ENCODE measurements around the gene JAK1. TPM values are rescaled to one million over a fixed set of nuclear protein-coding genes. Genes with fewer than 3 reads are reported as not detected.

Gene JAK1
- total RNA-seq, 4 donors from 2014 or later, result 112 to 158 (median 135) TPM

DNA sequence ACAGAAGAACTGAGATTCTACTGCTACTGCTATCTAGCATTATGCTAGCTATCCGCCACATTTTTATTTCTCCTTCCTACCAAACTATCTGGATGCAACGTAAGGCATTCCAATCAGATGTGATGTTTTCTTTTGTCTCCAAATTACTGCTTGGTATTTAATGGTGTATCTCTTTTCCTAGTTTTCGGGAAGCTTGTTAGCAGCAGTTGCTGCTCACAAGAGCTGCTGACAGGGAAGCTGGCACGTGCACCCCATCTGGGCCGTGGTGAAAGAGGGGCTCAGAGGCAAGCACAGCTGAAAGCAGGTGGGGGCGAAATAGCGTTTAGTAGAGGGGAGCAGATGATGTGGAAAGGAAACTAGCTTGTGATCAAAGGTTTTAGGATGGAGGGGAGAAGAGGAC lies 57.3 kb downstream of the JAK1 start:
- no peaks in the 10 kb centered on the region for H3K9me3 ChIP-seq
- no peaks in the 10 kb centered on the region for H3K27me3 ChIP-seq
- intact Hi-C loops (cut with DNase I), result no loop called here
- no peak overlapping the region for H3K4me3 ChIP-seq
- 83% methylated on average over 7 of the region's 7 CpGs for WGBS
- TF ChIP-seq EP300 (IDR thresholded peaks at IDR 0.05) (no peak), POLR2A (IDR thresholded peaks at IDR 0.05; ENCODE audit: low read depth) (no peak), POLR2AphosphoS5 (IDR thresholded peaks at IDR 0.05) (no peak)
- TF ChIP-seq, protein P1, sequence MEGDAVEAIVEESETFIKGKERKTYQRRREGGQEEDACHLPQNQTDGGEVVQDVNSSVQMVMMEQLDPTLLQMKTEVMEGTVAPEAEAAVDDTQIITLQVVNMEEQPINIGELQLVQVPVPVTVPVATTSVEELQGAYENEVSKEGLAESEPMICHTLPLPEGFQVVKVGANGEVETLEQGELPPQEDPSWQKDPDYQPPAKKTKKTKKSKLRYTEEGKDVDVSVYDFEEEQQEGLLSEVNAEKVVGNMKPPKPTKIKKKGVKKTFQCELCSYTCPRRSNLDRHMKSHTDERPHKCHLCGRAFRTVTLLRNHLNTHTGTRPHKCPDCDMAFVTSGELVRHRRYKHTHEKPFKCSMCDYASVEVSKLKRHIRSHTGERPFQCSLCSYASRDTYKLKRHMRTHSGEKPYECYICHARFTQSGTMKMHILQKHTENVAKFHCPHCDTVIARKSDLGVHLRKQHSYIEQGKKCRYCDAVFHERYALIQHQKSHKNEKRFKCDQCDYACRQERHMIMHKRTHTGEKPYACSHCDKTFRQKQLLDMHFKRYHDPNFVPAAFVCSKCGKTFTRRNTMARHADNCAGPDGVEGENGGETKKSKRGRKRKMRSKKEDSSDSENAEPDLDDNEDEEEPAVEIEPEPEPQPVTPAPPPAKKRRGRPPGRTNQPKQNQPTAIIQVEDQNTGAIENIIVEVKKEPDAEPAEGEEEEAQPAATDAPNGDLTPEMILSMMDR (IDR thresholded peaks at IDR 0.05), result no peak
- DNase-seq (ENCODE audit: extremely low spot score), result no peak
- peaks cover 22 to 54% (median 46%) of the 10 kb centered on the region in 4 donors for H3K4me1 ChIP-seq
- H3K36me3 ChIP-seq, result no peaks in the 10 kb centered on the region
- no peak overlapping the region for H3K27ac ChIP-seq (replicated peaks in 1 of 4)

DNA sequence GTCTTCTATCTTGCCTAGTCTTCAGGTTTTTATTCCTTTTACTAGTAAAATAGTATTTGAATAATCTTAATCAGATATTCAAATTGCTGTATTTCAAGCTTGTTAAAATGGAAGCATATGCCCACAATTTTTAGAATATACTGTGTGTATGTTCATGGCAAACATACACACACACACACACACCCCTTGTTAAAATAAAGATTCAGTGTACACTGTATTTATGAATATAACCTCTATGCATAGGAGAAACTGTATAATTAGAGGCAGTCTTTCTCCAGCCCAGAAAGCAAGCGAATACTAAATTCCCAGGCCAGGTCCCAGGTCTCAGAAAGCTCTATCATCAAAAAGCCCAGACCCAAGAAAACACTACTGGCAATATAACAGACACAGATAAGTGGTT lies 57.8 kb downstream of the JAK1 start:
- intact Hi-C loops (cut with DNase I), result no loop called here
- no peak for DNase-seq (ENCODE audit: extremely low spot score)
- H3K27me3 ChIP-seq, result no peaks in the 10 kb centered on the region
- WGBS, result 82% methylated on average over 1 of the region's 1 CpG
- H3K9me3 ChIP-seq, result no peaks in the 10 kb centered on the region
- peaks cover 25 to 49% (median 41%) of the 10 kb centered on the region in 4 donors for H3K4me1 ChIP-seq
- no peak overlapping the region for H3K4me3 ChIP-seq
- TF ChIP-seq POLR2A (IDR thresholded peaks at IDR 0.05; ENCODE audit: low read depth) (no peak), EP300 (IDR thresholded peaks at IDR 0.05) (no peak), POLR2AphosphoS5 (IDR thresholded peaks at IDR 0.05) (no peak)
- TF ChIP-seq, protein P1 (IDR thresholded peaks at IDR 0.05), result no peak
- no peaks in the 10 kb centered on the region for H3K36me3 ChIP-seq
- H3K27ac ChIP-seq (replicated peaks in 1 of 4), result no peak overlapping the region

DNA sequence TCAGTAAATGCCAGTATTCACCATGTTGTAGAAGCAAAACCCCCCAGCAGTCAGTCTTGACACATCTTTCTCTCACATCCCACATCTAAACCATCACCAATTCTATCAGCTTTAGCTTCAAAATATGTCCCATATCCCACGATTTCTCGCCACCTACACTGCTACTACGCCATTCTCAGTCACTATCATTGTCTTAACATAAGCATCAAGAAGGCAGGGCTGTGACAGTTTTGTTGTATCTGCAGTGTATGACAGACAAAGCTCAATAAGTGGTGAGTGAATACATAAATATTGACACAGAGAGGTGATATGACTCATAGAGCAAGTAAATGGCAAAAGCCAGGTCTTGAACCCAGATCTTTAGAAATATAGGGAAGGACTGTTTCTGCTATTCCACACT lies 59.9 kb downstream of the JAK1 start:
- no peaks in the 10 kb centered on the region for H3K36me3 ChIP-seq
- H3K9me3 ChIP-seq, result no peaks in the 10 kb centered on the region
- 96% methylated on average over 3 of the region's 3 CpGs for WGBS
- H3K4me1 ChIP-seq, result peaks cover 21 to 31% (median 24%) of the 10 kb centered on the region in 4 donors
- no peak overlapping the region for H3K4me3 ChIP-seq
- no peak overlapping the region for H3K27ac ChIP-seq (replicated peaks in 1 of 4)
- no peaks in the 10 kb centered on the region for H3K27me3 ChIP-seq
- intact Hi-C loops (cut with DNase I), result no loop called here
- TF ChIP-seq EP300 (IDR thresholded peaks at IDR 0.05) (no peak), POLR2A (IDR thresholded peaks at IDR 0.05; ENCODE audit: low read depth) (no peak)
- no peak for DNase-seq (ENCODE audit: extremely low spot score)

DNA sequence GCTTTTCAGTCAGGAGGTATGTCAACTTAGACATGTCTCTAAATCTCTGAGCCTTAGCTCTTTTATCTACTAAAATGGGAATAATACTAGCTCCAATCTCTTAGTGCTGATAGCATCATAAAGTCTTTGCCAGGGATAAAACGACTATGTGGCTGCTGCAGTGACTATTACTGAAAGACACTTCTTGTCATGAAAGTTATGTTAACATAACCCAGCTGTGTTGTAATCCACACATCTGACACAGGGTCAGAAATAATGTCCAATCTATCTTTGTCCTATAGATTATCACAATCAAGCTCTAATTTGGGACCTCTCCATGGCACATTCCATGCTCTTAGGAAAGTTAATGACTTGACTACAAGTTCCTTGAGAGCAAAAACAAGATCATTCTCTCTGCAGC lies 62.8 kb downstream of the JAK1 start:
- Histone ChIP-seq H3K27me3 (no peaks in the 10 kb centered on the region), H3K9me3 (no peaks in the 10 kb centered on the region), H3K27ac (replicated peaks in 1 of 4) (no peak overlapping the region), H3K4me3 (no peak overlapping the region), H3K36me3 (no peaks in the 10 kb centered on the region), H3K4me1 (peaks cover 18 to 38% (median 23%) of the 10 kb centered on the region in 4 donors)
- no peak for DNase-seq (ENCODE audit: extremely low spot score)
- no peak for TF ChIP-seq EP300 (IDR thresholded peaks at IDR 0.05)
- TF ChIP-seq POLR2AphosphoS5 (IDR thresholded peaks at IDR 0.05), result no peak
- TF ChIP-seq, protein P1 (IDR thresholded peaks at IDR 0.05), result no peak
- TF ChIP-seq POLR2A (IDR thresholded peaks at IDR 0.05; ENCODE audit: low read depth), result no peak
- intact Hi-C loops (cut with DNase I), result no loop called here
- WGBS, result 31% methylated on average over 1 of the region's 1 CpG

DNA sequence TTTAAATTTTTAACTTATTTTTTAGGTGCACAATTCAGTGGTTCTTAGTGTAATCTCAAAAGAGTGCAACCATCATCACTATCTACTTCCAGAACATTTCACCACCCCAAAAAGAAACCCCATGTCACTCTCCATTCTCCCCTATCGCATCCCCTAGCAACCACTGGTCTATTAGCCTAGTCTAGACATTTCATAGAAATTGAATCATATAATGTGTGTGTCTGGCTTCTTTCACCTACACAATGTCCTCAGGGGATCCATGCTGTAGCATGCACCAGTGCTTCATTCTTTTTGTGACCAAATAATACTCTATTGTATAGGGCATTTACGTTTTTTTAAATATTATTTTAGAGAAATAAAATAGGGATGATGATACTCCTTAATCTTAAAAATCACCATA lies 64.7 kb downstream of the JAK1 start:
- DNase-seq (ENCODE audit: extremely low spot score), result no peak
- no peak overlapping the region for H3K27ac ChIP-seq (replicated peaks in 1 of 4)
- H3K36me3 ChIP-seq, result no peaks in the 10 kb centered on the region
- intact Hi-C loops (cut with DNase I), result no loop called here
- H3K4me3 ChIP-seq, result no peak overlapping the region
- WGBS, result 87% methylated on average over 2 of the region's 2 CpGs
- peaks cover 24 to 54% (median 31%) of the 10 kb centered on the region in 4 donors for H3K4me1 ChIP-seq
- TF ChIP-seq, protein P1 (IDR thresholded peaks at IDR 0.05), result no peak
- TF ChIP-seq EP300 (IDR thresholded peaks at IDR 0.05) (no peak), POLR2AphosphoS5 (IDR thresholded peaks at IDR 0.05) (no peak), POLR2A (IDR thresholded peaks at IDR 0.05; ENCODE audit: low read depth) (no peak)
- H3K27me3 ChIP-seq, result no peaks in the 10 kb centered on the region
- no peaks in the 10 kb centered on the region for H3K9me3 ChIP-seq

All from esophagus muscularis mucosa (tissue), 4 donors.